NCI-H460 (cell line): ENCODE results near the gene TMEM95. TPM values are rescaled to one million over a fixed set of nuclear protein-coding genes. Genes with fewer than 3 reads are reported as not detected.
"Not testable (repeated sequence)": the region's sequence is repeated elsewhere in the genome, so short reads cannot be mapped to it uniquely, and the experiment has no call there.

Experiments
- DNase-seq: peaks from one replicate; pipeline ENCODE4 v3.0.0-alpha.2; 2016; ENCODE audit warnings: low read depth; ENCODE audit errors: extremely low read depth
- total RNA-seq: library from RNA; depleted of rRNA; stranded (reverse); fragments of >200 nt; shearing (Covaris generic); gene quantifications from 2 replicates; pipeline ENCODE4 v1.2.3, GENCODE V29; 2014

Gene TMEM95
- total RNA-seq, 1 experiment from 2014 or later, result not detected

- DNase-seq, result no peak
Observed at GRCh38 chr17:7322520-7323194, 32.3 kb upstream of the TMEM95 start.

- no peak for DNase-seq
Observed at GRCh38 chr17:7323731-7324437, 31.1 kb upstream of the TMEM95 start.

- DNase-seq, result no peak
Observed at GRCh38 chr17:7324438-7324779, 30.5 kb upstream of the TMEM95 start.

GRCh38 chr17:7325031-7325528 lies 29.9 kb upstream of the TMEM95 start:
- no peak for DNase-seq

- no peak for DNase-seq
Observed at GRCh38 chr17:7326186-7326585, 28.8 kb upstream of the TMEM95 start.

GRCh38 chr17:7327056-7327455 lies 27.9 kb upstream of the TMEM95 start:
- DNase-seq, result no peak

- DNase-seq, result no peak
Observed at GRCh38 chr17:7327501-7327900, 27.5 kb upstream of the TMEM95 start.

GRCh38 chr17:7328009-7328408 lies 26.9 kb upstream of the TMEM95 start:
- no peak for DNase-seq

- DNase-seq, result no peak
Observed at GRCh38 chr17:7328840-7329373, 26.0 kb upstream of the TMEM95 start, which contains the start of gene NEURL4. TSS of gene NEURL4 (minus strand) at chr17:7329335. CDS start at chr17:7329312, 23 bp downstream.

GRCh38 chr17:7329374-7329996 lies 25.5 kb upstream of the TMEM95 start:
- DNase-seq, result peak; percentile 97

- peak; percentile 82 for DNase-seq
Observed at GRCh38 chr17:7329997-7330637, 24.8 kb upstream of the TMEM95 start.

- DNase-seq, result no peak
Observed at GRCh38 chr17:7330638-7331015, 24.3 kb upstream of the TMEM95 start.

- DNase-seq, result no peak
Observed at GRCh38 chr17:7332111-7332510, 22.8 kb upstream of the TMEM95 start.

GRCh38 chr17:7332600-7333069 lies 22.3 kb upstream of the TMEM95 start:
- not testable (repeated sequence) for DNase-seq

- no peak for DNase-seq
Observed at GRCh38 chr17:7334938-7335538, 19.9 kb upstream of the TMEM95 start.

- not testable (repeated sequence) for DNase-seq
Observed at GRCh38 chr17:7335765-7336164, 19.2 kb upstream of the TMEM95 start.

- DNase-seq, result no peak
Observed at GRCh38 chr17:7336240-7337175, 18.4 kb upstream of the TMEM95 start, which contains the start of gene ACAP1. TSS of gene ACAP1 (plus strand) at chr17:7336529. CDS start at chr17:7336735, 206 bp downstream.

- not testable (repeated sequence) for DNase-seq
Observed at GRCh38 chr17:7337600-7337999, 17.4 kb upstream of the TMEM95 start.

- no peak for DNase-seq
Observed at GRCh38 chr17:7340179-7340578, 14.8 kb upstream of the TMEM95 start.
